K562 (cell line): ENCODE data around the gene CMBL.

Experiments used
- ERF ChIP-seq: fragments of 450-650 bp; formaldehyde crosslinking; IDR thresholded peaks from 2 replicates; pipeline ENCODE4 v1.4.0; 2020; ENCODE audit warnings: mild to moderate bottlenecking, mixed read lengths
- MTA3 ChIP-seq: fragments of 450-650 bp; formaldehyde crosslinking; IDR thresholded peaks from 2 replicates; pipeline ENCODE4 v1.6.1; 2017; ENCODE audit warnings: mild to moderate bottlenecking, borderline replicate concordance
- POLR2AphosphoS5 ChIP-seq: IDR thresholded peaks from 2 replicates; pipeline ENCODE4 v1.6.1; 2011; ENCODE audit warnings: mild to moderate bottlenecking, low read depth, low read length, moderate library complexity; ENCODE audit not compliant: control insufficient read depth, insufficient read depth
- TCFL5 ChIP-seq: fragments of 250-450 bp; sonication (Bioruptor Pico); conservative IDR thresholded peaks from 2 replicates; pipeline ENCODE4 v1.6.1; 2021; ENCODE audit warnings: mild to moderate bottlenecking, moderate library complexity, matching md5 sums

- TF ChIP-seq ERF (CRISPR knock-in tag) (no peak), POLR2AphosphoS5 (no peak), TCFL5 (CRISPR knock-in tag) (no peak), MTA3 (no peak)
Observed at GRCh38 chr5:10276691-10277090, 31.0 kb downstream of the CMBL start.
